ENCODE results near the gene RSPRY1. TPM values are rescaled to one million over a fixed set of nuclear protein-coding genes. Genes with fewer than 3 reads are reported as not detected.
A peak's percentile ranks its signal among the peaks of the same experiment; 100 is the strongest.

Gene RSPRY1
- total RNA-seq, 1 donor from 2014 or later: 76.8 TPM

- no peaks in the 10 kb centered on the region for H3K36me3 Mint-ChIP-seq (ENCODE audit: low read depth, unreplicated experiment)
- Histone ChIP-seq H3K27ac (ENCODE audit: low read depth, low read length) (no peak overlapping the region), H3K4me2 (ENCODE audit: low read length) (peak overlapping the region; percentile 80), H3K9ac (ENCODE audit: low read length) (peak overlapping the region; percentile 10), H3K79me2 (ENCODE audit: insufficient read depth, low read length) (no peaks in the 10 kb centered on the region), H3K4me1 (ENCODE audit: insufficient read depth, low read length) (peaks cover 6% of the 10 kb centered on the region), H4K20me1 (ENCODE audit: insufficient read depth, low read length) (no peaks in the 10 kb centered on the region), H3K4me3 (ENCODE audit: insufficient read depth, low read depth, low read length) (peak overlapping the region; percentile 45), H3K9me3 (ENCODE audit: insufficient read depth, low read depth, low read length) (no peaks in the 10 kb centered on the region), H3K36me3 (ENCODE audit: insufficient read depth, low read length) (no peaks in the 10 kb centered on the region), H2AFZ (ENCODE audit: low read depth, low read length) (peak overlapping the region; percentile 53), H3K27me3 (ENCODE audit: insufficient read depth, low read length) (peaks cover 42% of the 10 kb centered on the region)
- TF ChIP-seq EZH2 (IDR thresholded peaks at IDR 0.05; ENCODE audit: insufficient read depth, low read length): no peak
- TF ChIP-seq CTCF (IDR thresholded peaks at IDR 0.05; ENCODE audit: insufficient read depth, low read depth, low read length): no peak
- H3K27me3 Mint-ChIP-seq (ENCODE audit: low read depth, unreplicated experiment): peaks cover 41% of the 10 kb centered on the region
- FAIRE-seq: no peak
- H3K4me1 Mint-ChIP-seq (ENCODE audit: low read depth, unreplicated experiment): peaks cover 5% of the 10 kb centered on the region
- no peak for DNase-seq (ENCODE audit: low read depth)
- H3K27ac Mint-ChIP-seq (ENCODE audit: unreplicated experiment): no peak overlapping the region
- H3K4me3 Mint-ChIP-seq (ENCODE audit: unreplicated experiment): no peak overlapping the region
- H3K9me3 Mint-ChIP-seq (ENCODE audit: unreplicated experiment): no peaks in the 10 kb centered on the region
Measured at GRCh38 chr16:57284952-57285363, 98.8 kb downstream of the RSPRY1 start.

GRCh38 chr16:57285379-57285778 lies 99.2 kb downstream of the RSPRY1 start:
- Histone ChIP-seq H3K4me1 (ENCODE audit: insufficient read depth, low read length) (peaks cover 9% of the 10 kb centered on the region), H3K4me2 (ENCODE audit: low read length) (no peak overlapping the region), H3K27me3 (ENCODE audit: insufficient read depth, low read length) (peaks cover 38% of the 10 kb centered on the region), H3K4me3 (ENCODE audit: insufficient read depth, low read depth, low read length) (no peak overlapping the region), H3K27ac (ENCODE audit: low read depth, low read length) (no peak overlapping the region), H3K9ac (ENCODE audit: low read length) (no peak overlapping the region), H4K20me1 (ENCODE audit: insufficient read depth, low read length) (no peaks in the 10 kb centered on the region), H2AFZ (ENCODE audit: low read depth, low read length) (no peak overlapping the region), H3K79me2 (ENCODE audit: insufficient read depth, low read length) (no peaks in the 10 kb centered on the region), H3K9me3 (ENCODE audit: insufficient read depth, low read depth, low read length) (no peaks in the 10 kb centered on the region), H3K36me3 (ENCODE audit: insufficient read depth, low read length) (no peaks in the 10 kb centered on the region)
- TF ChIP-seq EZH2 (IDR thresholded peaks at IDR 0.05; ENCODE audit: insufficient read depth, low read length): no peak
- H3K4me3 Mint-ChIP-seq (ENCODE audit: unreplicated experiment): no peak overlapping the region
- H3K4me1 Mint-ChIP-seq (ENCODE audit: low read depth, unreplicated experiment): peaks cover 9% of the 10 kb centered on the region
- FAIRE-seq (no peak), DNase-seq (ENCODE audit: low read depth) (no peak)
- no peaks in the 10 kb centered on the region for H3K9me3 Mint-ChIP-seq (ENCODE audit: unreplicated experiment)
- H3K27ac Mint-ChIP-seq (ENCODE audit: unreplicated experiment): no peak overlapping the region
- H3K36me3 Mint-ChIP-seq (ENCODE audit: low read depth, unreplicated experiment): no peaks in the 10 kb centered on the region
- H3K27me3 Mint-ChIP-seq (ENCODE audit: low read depth, unreplicated experiment): peaks cover 38% of the 10 kb centered on the region

- TF ChIP-seq EZH2 (IDR thresholded peaks at IDR 0.05; ENCODE audit: insufficient read depth, low read length): no peak
- Histone ChIP-seq H4K20me1 (ENCODE audit: insufficient read depth, low read length) (no peaks in the 10 kb centered on the region), H3K79me2 (ENCODE audit: insufficient read depth, low read length) (no peaks in the 10 kb centered on the region), H2AFZ (ENCODE audit: low read depth, low read length) (no peak overlapping the region), H3K9me3 (ENCODE audit: insufficient read depth, low read depth, low read length) (no peaks in the 10 kb centered on the region), H3K27me3 (ENCODE audit: insufficient read depth, low read length) (peaks cover 7% of the 10 kb centered on the region), H3K9ac (ENCODE audit: low read length) (no peak overlapping the region), H3K4me3 (ENCODE audit: insufficient read depth, low read depth, low read length) (no peak overlapping the region), H3K4me2 (ENCODE audit: low read length) (no peak overlapping the region), H3K4me1 (ENCODE audit: insufficient read depth, low read length) (peaks cover 5% of the 10 kb centered on the region), H3K36me3 (ENCODE audit: insufficient read depth, low read length) (no peaks in the 10 kb centered on the region), H3K27ac (ENCODE audit: low read depth, low read length) (no peak overlapping the region)
- DNase-seq (ENCODE audit: low read depth): no peak
- no peaks in the 10 kb centered on the region for H3K9me3 Mint-ChIP-seq (ENCODE audit: unreplicated experiment)
- no peak for FAIRE-seq
- peaks cover 8% of the 10 kb centered on the region for H3K27me3 Mint-ChIP-seq (ENCODE audit: low read depth, unreplicated experiment)
- peak overlapping the region; percentile 53 for H3K27ac Mint-ChIP-seq (ENCODE audit: unreplicated experiment)
- H3K4me3 Mint-ChIP-seq (ENCODE audit: unreplicated experiment): no peak overlapping the region
- peaks cover 10% of the 10 kb centered on the region for H3K4me1 Mint-ChIP-seq (ENCODE audit: low read depth, unreplicated experiment)
- H3K36me3 Mint-ChIP-seq (ENCODE audit: low read depth, unreplicated experiment): no peaks in the 10 kb centered on the region
Measured at GRCh38 chr16:57289391-57290257, 103.5 kb downstream of the RSPRY1 start.

Other genes with a start within 250 kb of the RSPRY1 start
- gene CETP, start 224.4 kb upstream of the RSPRY1 start, total RNA-seq: 0.17 TPM in 1 of 2 replicates, not detected in the other
- gene NLRC5, start 196.8 kb upstream of the RSPRY1 start, total RNA-seq: 29.9 and 33.1 TPM in 2 replicates
- gene CPNE2, start 93.7 kb upstream of the RSPRY1 start, total RNA-seq: 17.0 and 19.3 TPM in 2 replicates
- gene PSME3IP1, start 290 bp upstream of the RSPRY1 start, total RNA-seq: 71.9 and 78.8 TPM in 2 replicates
- gene ARL2BP, start 58.9 kb downstream of the RSPRY1 start, total RNA-seq: 70.9 and 71.1 TPM in 2 replicates
- gene PLLP, start 98.3 kb downstream of the RSPRY1 start, total RNA-seq: 0.14 and 0.93 TPM in 2 replicates
- not detected in 2 replicates for gene CCL22, start 172.5 kb downstream of the RSPRY1 start, total RNA-seq
- 9.6 and 12.1 TPM in 2 replicates for gene CX3CL1, start 186.2 kb downstream of the RSPRY1 start, total RNA-seq
- not detected in 2 replicates for gene CCL17, start 218.4 kb downstream of the RSPRY1 start, total RNA-seq